Ovary (tissue), 3 donors: ENCODE measurements around the gene PALM2AKAP2.

Experiments used
- EP300 ChIP-seq: sonication (generic); formaldehyde crosslinking; IDR thresholded peaks from one replicate; pipeline ENCODE4 v1.6.1; 2017; ENCODE audit warnings: antibody characterized with exemption
- TF ChIP-seq, protein P1 (sequence below), 3 donors: fragments of 450-650 bp in 2 of 3; fragments of 200-600 bp in 1 of 3; IDR thresholded peaks; one replicate each; pipeline versions ENCODE4 v1.5.1 to v1.8.0; 2016 to 2022; ENCODE audit warnings: antibody characterized with exemption in 3 of 3, mild to moderate bottlenecking in 1 of 3
- donor health status: DM: no; HTN: no; CAD: no.

- TF ChIP-seq, protein P1, sequence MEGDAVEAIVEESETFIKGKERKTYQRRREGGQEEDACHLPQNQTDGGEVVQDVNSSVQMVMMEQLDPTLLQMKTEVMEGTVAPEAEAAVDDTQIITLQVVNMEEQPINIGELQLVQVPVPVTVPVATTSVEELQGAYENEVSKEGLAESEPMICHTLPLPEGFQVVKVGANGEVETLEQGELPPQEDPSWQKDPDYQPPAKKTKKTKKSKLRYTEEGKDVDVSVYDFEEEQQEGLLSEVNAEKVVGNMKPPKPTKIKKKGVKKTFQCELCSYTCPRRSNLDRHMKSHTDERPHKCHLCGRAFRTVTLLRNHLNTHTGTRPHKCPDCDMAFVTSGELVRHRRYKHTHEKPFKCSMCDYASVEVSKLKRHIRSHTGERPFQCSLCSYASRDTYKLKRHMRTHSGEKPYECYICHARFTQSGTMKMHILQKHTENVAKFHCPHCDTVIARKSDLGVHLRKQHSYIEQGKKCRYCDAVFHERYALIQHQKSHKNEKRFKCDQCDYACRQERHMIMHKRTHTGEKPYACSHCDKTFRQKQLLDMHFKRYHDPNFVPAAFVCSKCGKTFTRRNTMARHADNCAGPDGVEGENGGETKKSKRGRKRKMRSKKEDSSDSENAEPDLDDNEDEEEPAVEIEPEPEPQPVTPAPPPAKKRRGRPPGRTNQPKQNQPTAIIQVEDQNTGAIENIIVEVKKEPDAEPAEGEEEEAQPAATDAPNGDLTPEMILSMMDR (IDR thresholded peaks at IDR 0.05) = no peak
- TF ChIP-seq EP300 = no peak
These were observed 48.3 kb downstream of the PALM2AKAP2 start for GRCh38 chr9:109828254-109828653.
